C1 segment of cervical spinal cord (tissue), 14 donors: ENCODE data around the gene SLC12A1.
"Not testable (repeated sequence)": the region's sequence is repeated elsewhere in the genome, so short reads cannot be mapped to it uniquely, and the experiment has no call there.

ENCODE experiments used
- DNase-seq, 14 donors: peaks; one replicate each; lab custom pipeline; 2025; lab: John Stamatoyannopoulos, UW

The SLC12A1 gene

DNA sequence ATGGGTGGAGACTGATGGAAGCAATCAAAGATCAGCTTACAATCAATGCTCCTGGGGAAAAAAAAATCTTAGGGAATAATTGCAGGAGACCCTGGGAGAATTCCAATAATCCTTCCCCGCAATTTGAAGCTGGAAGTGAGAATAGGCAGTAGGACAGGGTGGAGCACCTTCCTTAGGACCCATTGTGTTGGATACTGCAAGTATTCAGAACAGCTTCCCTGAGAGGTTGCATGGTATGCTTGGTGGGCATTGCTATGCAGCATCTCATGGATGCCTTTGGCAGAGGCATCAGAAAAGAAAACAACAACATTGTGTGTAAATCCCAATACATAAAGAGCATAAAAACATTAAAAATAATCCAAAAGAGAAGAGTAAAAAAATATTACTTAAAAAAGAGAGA, 100.5 kb downstream of the SLC12A1 start:
- DNase-seq = no peak

DNA sequence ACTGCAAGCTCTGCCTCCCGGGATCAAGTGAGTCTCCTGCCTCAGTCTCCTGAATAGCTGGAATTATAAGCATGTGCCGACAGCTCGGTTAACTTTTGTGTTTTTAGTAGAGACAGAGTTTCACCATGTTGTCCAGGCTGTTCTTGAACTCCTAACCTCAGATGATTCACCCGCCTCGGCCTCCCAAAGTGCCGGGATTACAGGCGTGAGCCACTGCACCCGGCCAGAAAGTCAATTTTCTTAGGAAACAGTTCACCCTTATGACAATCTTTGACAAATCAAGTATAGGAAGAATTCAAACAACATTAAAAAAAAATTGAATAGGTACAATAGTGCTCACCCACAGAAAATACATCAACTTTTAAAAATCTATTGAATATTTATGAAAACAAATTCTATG, 101.5 kb downstream of the SLC12A1 start:
- DNase-seq = no peak

DNA sequence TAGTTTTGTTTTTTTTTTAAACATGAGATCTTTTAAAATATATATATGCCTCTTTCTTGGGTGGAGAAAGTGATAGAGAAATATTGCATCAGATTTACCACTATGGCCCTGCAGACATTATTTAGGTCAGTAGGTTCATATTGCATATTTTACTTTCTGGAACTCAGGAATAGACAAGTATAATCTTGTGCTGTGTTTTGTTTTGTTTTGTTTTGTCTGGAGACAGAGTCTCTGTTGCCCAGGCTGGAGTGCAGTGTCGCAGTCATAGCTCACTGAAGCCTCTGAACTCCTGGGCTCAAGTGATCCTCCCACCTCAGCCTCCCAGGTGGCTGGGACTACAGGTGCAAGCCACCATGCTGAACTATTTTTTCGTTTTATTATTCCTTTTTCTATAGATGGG, 103.6 kb downstream of the SLC12A1 start:
- no peak for DNase-seq

DNA sequence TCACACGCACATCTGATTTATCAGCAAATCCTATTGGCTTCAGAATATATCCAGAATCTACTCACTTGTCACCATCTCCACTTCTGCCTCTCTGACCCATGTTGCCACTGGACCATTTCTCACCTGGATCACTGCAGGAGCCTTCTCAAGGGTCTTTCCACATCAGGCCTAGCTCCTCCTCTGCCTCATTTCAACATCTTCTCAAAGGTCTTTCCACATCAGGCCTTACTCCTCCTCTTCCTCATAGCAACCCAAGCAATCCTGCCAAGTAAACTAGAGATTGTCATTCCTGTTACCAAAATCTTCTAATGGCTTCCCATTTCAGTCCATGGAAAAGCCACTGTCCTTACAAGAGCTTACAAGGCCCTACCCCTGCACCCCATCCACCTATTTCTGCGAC, 107.1 kb downstream of the SLC12A1 start:
- no peak for DNase-seq

DNA sequence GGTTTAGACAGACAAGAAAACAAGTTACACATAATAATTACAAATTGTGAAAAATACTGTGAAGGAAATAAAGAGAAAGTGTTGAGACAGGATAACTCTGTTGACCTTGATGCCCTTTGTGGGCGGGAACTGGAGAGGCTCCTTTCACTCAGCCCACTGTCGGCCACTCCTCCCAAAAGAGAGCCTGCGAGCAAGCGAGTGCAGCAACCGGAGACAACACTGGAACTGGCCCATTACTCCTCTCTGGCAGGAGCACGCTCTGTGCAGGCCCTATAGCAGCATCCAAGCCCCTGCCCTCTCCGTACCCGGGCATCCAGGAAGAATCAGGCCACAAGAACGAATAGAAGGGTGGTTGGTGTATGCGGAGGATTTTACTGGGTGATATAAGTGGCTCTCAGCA, 108.9 kb downstream of the SLC12A1 start:
- DNase-seq = no peak

DNA sequence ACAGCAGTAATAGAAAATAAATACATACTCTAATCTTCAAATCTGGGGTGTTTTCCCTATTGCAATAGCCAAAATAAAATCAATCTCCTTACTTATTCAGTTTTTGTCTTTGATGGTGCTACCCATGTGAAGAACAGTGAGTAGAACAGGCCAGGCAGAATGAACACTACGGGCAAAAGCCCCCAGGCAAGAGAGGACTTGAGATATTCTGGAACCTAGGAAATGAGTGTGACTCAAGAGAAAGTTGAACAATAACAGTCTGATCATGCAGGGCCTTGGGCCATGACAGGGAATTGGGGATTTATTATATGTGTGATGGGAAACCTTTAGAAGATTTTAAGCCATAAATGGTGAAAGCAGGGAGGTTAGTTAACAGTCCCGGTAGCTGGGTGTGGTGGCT, 111.1 kb downstream of the SLC12A1 start:
- DNase-seq = no peak

DNA sequence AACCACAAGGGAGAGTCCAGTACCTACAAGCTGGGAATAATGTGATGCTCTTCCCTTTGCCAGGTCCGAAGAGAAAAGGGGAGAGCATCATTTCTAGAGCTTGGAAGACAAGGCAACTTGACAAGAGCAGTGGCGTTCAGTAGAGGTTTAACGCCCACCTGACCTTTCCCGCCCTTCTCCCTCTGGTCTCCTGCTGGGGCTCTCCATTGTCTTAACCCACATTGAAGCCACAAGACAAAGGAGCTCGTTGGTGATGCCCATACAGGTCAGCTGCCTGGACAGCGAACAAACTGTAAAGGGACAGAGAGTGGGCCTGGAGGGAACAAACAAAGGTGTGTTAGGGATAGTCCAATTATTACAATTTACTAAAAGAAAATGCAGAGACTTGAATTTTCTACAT, 112.0 kb downstream of the SLC12A1 start:
- no peak for DNase-seq

DNA sequence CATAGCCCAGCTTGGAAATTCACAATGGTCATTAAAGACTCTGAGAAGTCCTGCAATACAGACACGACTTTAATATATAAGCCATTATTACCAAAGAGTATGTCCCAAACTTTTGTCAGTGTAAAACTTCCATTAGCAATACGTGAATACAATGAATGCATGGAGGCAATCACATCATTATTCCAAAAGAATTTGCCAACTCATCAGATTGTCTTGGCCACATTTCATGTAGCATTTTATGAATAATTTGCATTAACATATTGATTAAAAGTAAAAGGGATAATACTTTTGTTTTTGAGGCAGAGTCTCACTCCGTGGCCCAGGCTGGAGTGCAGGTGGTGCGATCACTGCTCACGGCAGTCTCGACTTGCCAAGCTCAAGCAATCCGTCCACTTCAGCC, 117.2 kb downstream of the SLC12A1 start:
- no peak for DNase-seq

DNA sequence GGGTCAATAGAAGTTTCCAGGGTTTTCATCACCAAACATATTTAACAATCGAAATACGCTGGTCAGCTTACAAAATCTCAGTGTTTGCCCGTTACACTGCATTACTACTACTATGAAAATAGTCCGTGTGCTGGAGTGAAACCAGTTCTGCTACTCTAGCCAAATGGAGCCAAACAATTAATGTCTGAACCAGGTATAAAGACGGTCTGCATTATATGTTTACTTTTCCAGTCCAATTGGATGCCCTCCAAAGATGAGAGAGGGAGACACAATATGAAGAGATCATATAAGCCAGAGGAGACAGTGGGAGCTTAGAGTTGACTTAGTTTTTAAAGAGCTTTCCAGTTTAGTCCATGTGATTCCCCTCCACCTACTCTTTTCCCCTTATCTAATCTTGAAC, 118.8 kb downstream of the SLC12A1 start:
- no peak for DNase-seq

DNA sequence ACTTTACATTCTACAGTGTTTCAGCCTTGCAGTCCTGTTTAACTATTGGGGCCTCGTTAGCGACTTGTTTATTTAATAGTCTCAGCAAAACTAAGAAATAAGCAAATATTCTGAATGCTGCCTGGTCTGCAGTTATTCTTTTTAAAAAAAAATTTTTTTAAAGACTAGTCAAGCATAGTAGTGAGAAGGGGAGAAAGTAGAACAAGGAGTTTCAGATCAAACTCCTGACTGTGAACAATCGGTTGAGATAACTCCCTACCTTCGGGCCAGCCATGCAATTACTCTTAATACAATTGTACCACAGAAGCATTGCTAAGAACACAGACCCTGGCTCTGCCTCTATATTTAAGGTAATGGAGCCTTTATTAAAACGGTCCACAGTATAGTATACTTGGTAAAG, 119.3 kb downstream of the SLC12A1 start:
- DNase-seq = no peak

DNA sequence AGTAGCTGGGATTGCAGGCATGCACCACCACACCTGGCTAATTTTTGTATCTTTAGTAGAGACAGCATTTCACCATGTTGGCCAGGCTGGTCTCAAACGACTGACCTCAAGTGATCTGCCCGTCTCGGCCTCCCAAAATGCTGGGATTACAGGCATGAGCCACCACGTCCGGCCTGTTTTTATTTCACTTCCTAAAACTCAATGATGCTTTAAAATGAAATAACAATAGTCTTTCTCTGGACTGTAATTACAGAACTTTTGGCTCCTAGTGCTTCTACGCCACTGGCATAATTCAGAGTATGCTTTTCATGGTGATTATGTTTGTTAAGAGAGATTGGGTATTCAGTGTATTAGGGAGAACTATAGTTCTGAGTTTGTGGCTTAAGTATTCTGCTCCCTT, 120.1 kb downstream of the SLC12A1 start:
- not testable (repeated sequence) for DNase-seq

DNA sequence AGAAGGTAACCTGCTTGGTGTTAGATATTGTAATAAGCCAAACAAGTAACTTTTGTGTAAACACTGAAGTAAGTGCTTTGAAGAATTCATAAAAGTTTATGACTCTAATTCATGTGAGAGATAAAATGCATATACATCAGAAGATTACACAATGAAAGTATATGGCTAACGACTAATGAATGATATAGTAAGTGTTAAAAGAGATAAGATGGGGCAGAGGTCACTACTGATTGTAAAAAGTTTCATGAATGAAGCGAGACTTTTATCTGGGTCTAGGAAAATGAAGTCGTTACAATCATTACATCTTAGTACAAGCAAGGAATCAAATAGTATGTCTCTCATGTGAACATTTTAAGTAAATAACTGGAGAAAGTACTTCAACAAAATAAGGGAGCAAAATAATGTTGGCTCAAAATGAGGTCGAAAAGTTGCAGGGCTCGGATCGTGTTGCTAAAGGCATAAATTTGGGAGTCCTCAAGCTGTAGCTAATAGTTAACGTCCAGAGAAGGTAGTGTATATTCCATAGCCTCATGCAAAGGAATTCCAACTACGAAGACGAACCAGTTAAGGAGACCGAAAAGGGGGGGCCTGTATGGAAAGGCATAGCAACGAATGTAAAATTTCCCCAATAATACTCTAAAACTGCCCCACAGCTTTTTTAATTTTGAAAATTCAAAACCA, 124.1 kb downstream of the SLC12A1 start:
- no peak for DNase-seq

DNA sequence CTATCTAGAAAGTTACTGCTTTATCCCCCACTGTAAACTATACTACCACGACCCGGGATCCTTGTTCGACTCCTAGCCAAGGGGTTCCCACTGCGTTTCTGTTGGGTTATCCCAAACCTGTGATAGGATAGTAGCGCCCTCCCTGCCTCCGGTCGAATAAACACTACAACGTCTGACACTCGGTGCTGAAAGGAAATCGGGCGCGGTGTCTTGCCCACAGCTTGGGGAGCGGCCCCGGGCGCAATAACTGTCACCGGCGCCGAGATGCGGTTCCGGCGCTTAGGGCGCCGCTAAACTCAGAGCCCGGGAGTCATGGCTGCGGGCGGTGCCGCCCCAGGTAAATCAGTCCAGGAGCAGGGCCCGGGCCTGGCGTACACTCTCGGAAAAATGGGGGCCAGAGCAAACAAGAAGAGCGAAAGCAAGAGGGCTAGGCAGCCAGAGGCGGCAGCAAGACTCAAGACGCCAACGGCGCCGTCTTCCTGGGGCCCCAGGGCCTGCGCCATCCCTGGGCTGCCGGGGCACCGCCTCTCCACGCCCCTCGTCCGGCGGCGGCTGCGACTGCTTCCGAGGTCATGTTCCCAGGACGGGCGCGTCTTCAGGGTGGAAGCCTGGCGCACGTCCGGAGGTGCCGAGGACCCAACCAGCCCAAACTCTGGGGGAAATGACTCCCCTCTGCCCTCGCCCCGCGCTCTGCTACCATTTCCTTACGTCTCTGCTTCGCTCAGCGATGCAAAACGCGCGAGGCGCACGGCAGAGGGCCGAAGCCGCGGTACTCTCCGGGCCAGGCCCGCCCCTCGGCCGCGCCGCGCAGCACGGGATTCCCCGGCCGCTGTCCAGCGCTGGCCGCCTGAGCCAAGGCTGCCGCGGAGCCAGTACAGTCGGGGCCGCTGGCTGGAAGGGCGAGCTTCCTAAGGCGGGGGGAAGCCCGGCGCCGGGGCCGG, 125.0 kb downstream of the SLC12A1 start, which contains the start of gene DUT:
DUT (plus strand) TSS at position 575 of the 941 bp plus-strand sequence; CDS start at position 662, 87 bp downstream.
- DNase-seq = peak; percentile 4 to 87 (median 78)

DNA sequence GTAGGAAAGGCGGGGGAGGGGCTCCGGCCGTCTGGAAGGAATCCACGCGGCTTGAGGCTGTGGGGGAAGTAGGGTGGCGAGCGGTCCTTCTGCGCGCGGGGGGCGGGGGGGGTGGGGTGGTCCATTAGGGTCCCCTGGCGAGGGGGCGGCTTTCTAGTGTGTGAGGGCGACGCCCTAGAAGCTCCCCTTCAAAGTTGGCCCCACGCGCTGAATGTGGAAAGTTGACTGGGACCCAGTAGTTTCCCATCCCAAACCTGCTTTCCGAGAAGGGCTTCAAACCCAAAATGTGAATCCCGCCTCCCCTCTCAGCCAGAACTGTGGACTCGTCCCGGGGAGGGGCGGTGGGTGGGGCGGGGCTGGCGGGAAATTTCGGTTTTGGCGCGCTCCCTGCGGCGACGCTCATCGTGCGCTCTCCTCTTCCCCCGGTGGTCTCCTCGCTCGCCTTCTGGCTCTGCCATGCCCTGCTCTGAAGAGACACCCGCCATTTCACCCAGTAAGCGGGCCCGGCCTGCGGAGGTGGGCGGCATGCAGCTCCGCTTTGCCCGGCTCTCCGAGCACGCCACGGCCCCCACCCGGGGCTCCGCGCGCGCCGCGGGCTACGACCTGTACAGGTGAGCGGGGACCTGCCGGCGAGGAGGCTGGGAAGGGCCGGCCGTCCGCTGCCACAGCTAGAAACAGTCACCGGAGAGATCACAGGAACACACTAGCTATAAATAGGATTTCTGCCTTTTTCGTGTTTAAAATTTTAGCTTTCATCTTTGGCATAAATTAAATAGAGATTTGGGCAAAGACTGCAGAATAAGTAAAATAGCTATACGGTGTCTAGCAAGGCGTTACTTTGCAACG, 125.9 kb downstream of the SLC12A1 start:
- peak; percentile 19 to 88 (median 82) for DNase-seq

DNA sequence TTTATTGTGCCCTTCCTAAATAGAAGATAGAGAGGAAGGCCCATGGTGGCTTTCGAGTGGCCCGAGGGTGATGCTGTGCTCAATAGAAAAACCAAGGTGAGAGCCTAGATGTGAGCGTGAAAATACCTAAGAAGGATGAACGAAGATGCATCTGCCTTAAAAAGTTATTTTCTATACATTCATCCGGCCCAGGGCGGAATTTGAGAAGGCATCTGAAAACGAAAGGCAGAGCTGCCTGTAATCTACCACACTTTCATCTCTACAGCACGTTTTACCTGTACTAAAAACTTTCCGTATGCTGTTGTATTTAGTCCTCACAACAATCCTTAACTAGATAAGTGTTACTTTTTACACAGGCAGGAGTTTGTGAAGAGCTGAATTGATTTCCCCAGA, 126.5 kb downstream of the SLC12A1 start:
- DNase-seq = no peak

DNA sequence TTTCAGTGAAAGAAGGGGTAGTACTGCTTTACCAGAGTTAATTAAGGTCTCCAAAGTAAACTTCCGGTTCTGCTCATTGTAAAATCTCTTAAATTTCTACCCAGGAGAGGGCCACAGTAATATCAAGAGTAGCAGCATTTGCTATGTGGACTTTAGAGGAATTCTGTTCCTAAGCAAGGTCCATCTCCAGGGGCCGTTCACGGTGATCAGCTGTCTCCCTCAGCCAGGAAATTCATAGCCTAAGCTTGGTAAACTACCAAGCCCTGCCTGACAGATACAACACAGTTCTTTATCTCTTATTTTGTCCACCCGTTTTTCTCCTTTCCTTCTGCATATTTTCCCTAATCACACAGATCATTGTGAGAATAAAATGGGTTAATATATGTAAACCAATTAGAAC, 127.4 kb downstream of the SLC12A1 start:
- no peak for DNase-seq

DNA sequence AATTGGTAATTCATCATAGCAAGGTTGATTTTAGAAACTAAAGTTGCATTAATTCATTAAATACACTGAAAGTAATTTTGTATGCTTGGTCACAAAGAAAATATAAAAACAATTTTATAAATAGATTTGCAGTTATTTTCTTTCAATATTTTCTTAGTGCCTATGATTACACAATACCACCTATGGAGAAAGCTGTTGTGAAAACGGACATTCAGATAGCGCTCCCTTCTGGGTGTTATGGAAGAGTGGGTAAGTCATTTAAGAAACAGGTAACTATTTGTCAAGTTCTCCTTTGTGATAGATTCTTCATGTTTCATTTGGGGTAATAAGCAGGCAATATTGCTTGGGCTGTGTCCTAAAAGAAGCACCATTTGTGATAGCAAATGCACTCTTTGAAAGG, 128.2 kb downstream of the SLC12A1 start:
- no peak for DNase-seq

DNA sequence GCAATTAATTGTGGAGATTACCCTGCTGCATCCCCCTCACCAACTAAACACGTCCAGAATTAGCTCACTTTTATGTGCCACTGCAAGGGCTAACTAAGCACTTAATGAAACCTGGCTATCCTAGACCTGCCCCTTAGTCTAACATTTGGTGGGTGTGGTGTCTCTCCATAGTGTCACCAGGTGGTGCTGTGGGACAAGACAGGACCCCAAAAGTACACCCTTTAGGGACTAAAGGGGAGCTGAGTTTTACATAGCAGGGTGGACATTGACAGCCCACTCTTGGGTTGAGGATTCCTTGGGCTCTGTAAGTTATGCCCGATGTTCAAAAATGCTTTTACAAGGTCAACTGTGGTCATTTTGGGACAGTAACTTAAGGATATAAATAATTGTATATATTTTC, 130.8 kb downstream of the SLC12A1 start:
- DNase-seq = no peak

DNA sequence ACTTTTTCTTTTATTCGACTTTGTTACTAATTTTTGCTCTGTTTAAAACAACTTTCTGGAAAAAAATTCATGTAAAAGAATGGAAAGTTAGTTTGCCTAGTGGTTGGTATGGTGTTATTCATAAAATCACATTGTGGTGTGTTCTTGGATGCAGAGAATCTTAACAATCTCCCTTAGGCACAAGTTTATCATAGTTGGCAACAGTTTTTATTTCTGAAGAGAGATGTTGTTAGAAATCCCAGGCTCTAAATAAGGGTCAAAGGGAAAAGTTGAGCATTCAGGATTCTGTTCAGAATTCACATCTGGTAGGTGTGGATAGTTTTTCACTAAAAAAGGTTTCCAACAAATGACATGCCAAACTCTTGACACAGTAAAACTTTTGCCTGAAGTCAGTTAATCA, 131.5 kb downstream of the SLC12A1 start:
- DNase-seq = no peak

DNA sequence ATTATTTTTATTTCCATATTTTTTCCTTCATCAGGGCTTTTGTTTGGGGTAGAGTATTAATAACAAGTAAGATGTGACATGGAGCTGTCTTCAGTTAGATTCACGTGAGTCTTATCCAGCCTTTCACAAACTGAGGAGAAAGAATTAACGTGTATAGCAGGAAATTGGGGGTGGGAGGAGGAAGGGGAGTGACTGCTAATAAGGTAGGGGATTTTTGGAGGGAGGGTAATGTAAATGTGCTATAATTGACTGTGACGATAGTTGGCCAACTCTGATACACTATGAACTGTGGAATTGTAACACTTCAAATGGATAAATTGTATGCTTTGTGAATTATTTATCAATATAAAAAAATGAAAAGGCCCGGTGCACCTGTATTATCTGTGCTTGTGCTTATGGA, 134.0 kb downstream of the SLC12A1 start:
- DNase-seq = no peak

DNA sequence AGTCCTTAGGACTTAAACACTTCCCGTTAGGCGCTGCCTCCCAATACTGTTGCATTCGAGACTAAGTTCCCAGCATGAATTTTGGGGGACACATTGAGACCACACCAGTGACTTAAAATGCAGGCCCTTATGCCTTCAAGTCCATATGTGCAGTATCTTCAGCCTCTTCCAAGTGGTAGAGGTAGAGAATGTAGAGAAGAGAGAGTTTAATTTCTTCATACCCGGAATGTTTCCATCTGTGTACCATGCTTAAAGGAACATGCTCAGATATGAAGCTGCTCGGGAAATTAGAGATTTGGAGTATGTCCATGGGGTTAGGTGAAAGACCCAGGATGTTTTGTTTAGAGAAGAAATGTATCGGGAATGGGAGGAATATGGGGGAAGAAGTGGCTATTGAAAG, 137.8 kb downstream of the SLC12A1 start:
- no peak for DNase-seq

DNA sequence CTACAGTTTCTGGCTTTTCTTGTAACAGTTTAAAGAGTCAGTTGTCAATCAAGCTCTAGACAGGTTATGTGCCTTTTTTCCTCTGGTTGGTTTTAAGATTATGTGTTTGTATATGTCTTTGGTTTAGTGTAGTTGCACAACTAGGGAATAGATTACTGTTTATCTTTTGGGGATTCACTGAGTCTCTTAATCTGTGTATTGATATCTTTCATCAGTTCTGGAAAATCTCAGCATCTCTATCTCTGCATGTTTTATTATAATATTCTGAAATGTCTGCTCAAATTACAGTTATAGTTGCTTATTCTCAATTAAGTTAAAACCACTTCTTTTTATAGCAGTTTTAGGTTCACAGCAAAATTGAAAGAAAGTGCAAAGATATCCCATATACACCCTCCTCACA, 139.4 kb downstream of the SLC12A1 start:
- no peak for DNase-seq
